Prostate gland (tissue), 2 donors: ENCODE data around the gene BCL6. TPM values are rescaled to one million over a fixed set of nuclear protein-coding genes. Genes with fewer than 3 reads are reported as not detected.
"Not testable (repeated sequence)": the region's sequence is repeated elsewhere in the genome, so short reads cannot be mapped to it uniquely, and the experiment has no call there.

Experiments used
- DNase-seq: peaks from one replicate; pipeline ENCODE4 v3.0.0-alpha.2; 2019; ENCODE audit warnings: low spot score
- H3K27ac ChIP-seq, 2 donors: fragments of 200-600 bp; sonication (generic); 2 replicates each; pipeline ENCODE4 v1.5.1; 2017 to 2019
- H3K27me3 ChIP-seq: fragments of 200-600 bp; sonication (generic); replicated peaks from 2 replicates; pipeline ENCODE4 v1.5.1; 2019; ENCODE audit not compliant: insufficient read depth
- H3K36me3 ChIP-seq, 2 donors: fragments of 200-600 bp; sonication (generic); 1 replicate in 1 of 2; 2 replicates in 1 of 2; pipeline versions ENCODE4 v1.5.1 to v1.8.1; 2017 to 2019
- H3K4me1 ChIP-seq: fragments of 200-600 bp; sonication (generic); replicated peaks from 2 replicates; pipeline ENCODE4 v1.5.1; 2019
- H3K4me3 ChIP-seq, 2 donors: fragments of 200-600 bp; sonication (generic); 2 replicates each; pipeline ENCODE4 v1.5.1; 2017 to 2019
- H3K9me3 ChIP-seq: fragments of 200-600 bp; sonication (generic); 2 replicates; pipeline ENCODE4 v1.5.1; 2017
- CTCF ChIP-seq, 4 experiments: fragments of 200-600 bp in 2 of 4; fragments of 450-650 bp in 2 of 4; sonication (generic) in 2 of 4; IDR thresholded peaks; 1 replicate in 3 of 4; 2 replicates in 1 of 4; pipeline ENCODE4 v1.5.1; 2016 to 2019; ENCODE audit warnings: antibody characterized with exemption in 4 of 4, mild to moderate bottlenecking in 2 of 4, moderate library complexity in 2 of 4
- POLR2A ChIP-seq: fragments of 450-650 bp; IDR thresholded peaks from one replicate; pipeline ENCODE4 v1.6.1; 2016; ENCODE audit warnings: antibody characterized with exemption, mild to moderate bottlenecking
- POLR2AphosphoS5 ChIP-seq: sonication (generic); formaldehyde crosslinking; IDR thresholded peaks from one replicate; pipeline ENCODE4 v1.6.1; 2017; ENCODE audit warnings: antibody characterized with exemption
- WGBS: methylation state at CpG from one replicate; pipeline ENCODE4 v1.1.5; 2018; 5-methylcytosine and 5-hydroxymethylcytosine counted together
- intact Hi-C: fragments of 100-400 bp; cut with DNase I; formaldehyde crosslinking; loops from one replicate; pipeline ENCODE4 v1.14.2; 2022
- total RNA-seq, 2 donors: library from RNA; depleted of rRNA; stranded (reverse); fragments of >200 nt; gene quantifications; one replicate each; pipeline ENCODE4 v1.1.0, GENCODE V29; 2016

The BCL6 gene
- total RNA-seq, 2 donors from 2014 or later = 50.1 to 105 TPM

- WGBS = 86% methylated on average over 7 of the region's 7 CpGs
These were observed 59.3 kb downstream of the BCL6 start for GRCh38 chr3:187685948-187686347.

GRCh38 chr3:187684880-187685279, 60.4 kb downstream of the BCL6 start:
- H3K27me3 ChIP-seq = no peaks in the 10 kb centered on the region
- TF ChIP-seq CTCF (IDR thresholded peaks at IDR 0.05) (no peak), POLR2A (no peak)
- no peak overlapping the region for H3K4me3 ChIP-seq
- intact Hi-C loops = loop anchor here (10.0 kb wide), 1 partner anchor 570 kb away; no protein-coding TSS in a partner anchor
- H3K9me3 ChIP-seq = no peaks in the 10 kb centered on the region
- no peak overlapping the region for H3K27ac ChIP-seq
- no peaks in the 10 kb centered on the region for H3K4me1 ChIP-seq
- DNase-seq = no peak
- no peaks in the 10 kb centered on the region for H3K36me3 ChIP-seq
- WGBS = 53% methylated on average over 2 of the region's 2 CpGs

More at GRCh38 chr3:187685948-187686347, 59.3 kb downstream of the BCL6 start:
- no peak overlapping the region for H3K4me3 ChIP-seq
- intact Hi-C loops = loop anchor here (10.0 kb wide), 1 partner anchor 571 kb away; no protein-coding TSS in a partner anchor
- H3K36me3 ChIP-seq = no peaks in the 10 kb centered on the region
- no peaks in the 10 kb centered on the region for H3K4me1 ChIP-seq
- no peak for TF ChIP-seq POLR2AphosphoS5
- TF ChIP-seq CTCF (IDR thresholded peaks at IDR 0.05) = no peak
- TF ChIP-seq POLR2A = no peak
- no peak for DNase-seq
- no peaks in the 10 kb centered on the region for H3K9me3 ChIP-seq
- no peaks in the 10 kb centered on the region for H3K27me3 ChIP-seq
- no peak overlapping the region for H3K27ac ChIP-seq

GRCh38 chr3:187684444-187684843, 60.8 kb downstream of the BCL6 start:
- no peak for DNase-seq
- no peak overlapping the region for H3K27ac ChIP-seq
- intact Hi-C loops = loop anchor here (10.0 kb wide), 1 partner anchor 570 kb away; no protein-coding TSS in a partner anchor
- H3K9me3 ChIP-seq = no peaks in the 10 kb centered on the region
- WGBS = 84% methylated on average over 1 of the region's 1 CpG
- no peaks in the 10 kb centered on the region for H3K4me1 ChIP-seq
- no peak for TF ChIP-seq CTCF (IDR thresholded peaks at IDR 0.05)
- TF ChIP-seq POLR2A = no peak
- no peak for TF ChIP-seq POLR2AphosphoS5
- H3K27me3 ChIP-seq = no peaks in the 10 kb centered on the region
- no peak overlapping the region for H3K4me3 ChIP-seq
- H3K36me3 ChIP-seq = no peaks in the 10 kb centered on the region

GRCh38 chr3:187681756-187682155, 63.5 kb downstream of the BCL6 start:
- not testable (repeated sequence) for H3K27me3 ChIP-seq, H3K36me3 ChIP-seq, H3K27ac ChIP-seq, H3K9me3 ChIP-seq, H3K4me1 ChIP-seq, H3K4me3 ChIP-seq, DNase-seq
- 78% methylated on average over 11 of the region's 11 CpGs for WGBS
- intact Hi-C loops = loop anchor here (10.0 kb wide), 1 partner anchor 567 kb away; no protein-coding TSS in a partner anchor

GRCh38 chr3:187679638-187680396, 65.5 kb downstream of the BCL6 start:
- Histone ChIP-seq H3K9me3 (no peaks in the 10 kb centered on the region), H3K4me3 (no peak overlapping the region), H3K36me3 (no peaks in the 10 kb centered on the region), H3K4me1 (no peaks in the 10 kb centered on the region), H3K27ac (no peak overlapping the region), H3K27me3 (no peaks in the 10 kb centered on the region)
- DNase-seq = peak; percentile 58
- WGBS = 27% methylated on average over 7 of the region's 7 CpGs
- TF ChIP-seq POLR2A (no peak), CTCF (IDR thresholded peaks at IDR 0.05) (peak; percentile 85 to 91 (median 86)), POLR2AphosphoS5 (no peak)
- intact Hi-C loops = loop anchor here (1.0 to 10.0 kb wide), 3 partner anchors 361 to 565 kb away; no protein-coding TSS in a partner anchor
